Lower lobe of right lung (tissue), 2 donors: ENCODE measurements around the gene RASA3. TPM values are rescaled to one million over a fixed set of nuclear protein-coding genes. Genes with fewer than 3 reads are reported as not detected.
"Not testable (repeated sequence)": the region's sequence is repeated elsewhere in the genome, so short reads cannot be mapped to it uniquely, and the experiment has no call there.

ENCODE experiments used
- ATAC-seq, 2 donors: fragments of 200-7000 bp; cut with Tn5 transposase; one replicate each; pipeline ENCODE4 v1.9.1; 2020 to 2022; ENCODE audit warnings: mild to moderate bottlenecking in 2 of 2, moderate library complexity in 2 of 2
- DNase-seq: peaks from one replicate; pipeline ENCODE4 v3.0.0-alpha.2; 2020
- H3K27ac ChIP-seq: fragments of 200-600 bp; one replicate; pipeline ENCODE4 v1.8.0; 2022
- H3K27me3 ChIP-seq: fragments of 200-600 bp; one replicate; pipeline ENCODE4 v1.8.0; 2022; ENCODE audit warnings: low read depth
- H3K36me3 ChIP-seq: fragments of 200-600 bp; one replicate; pipeline ENCODE4 v1.8.0; 2022; ENCODE audit warnings: mild to moderate bottlenecking
- H3K4me1 ChIP-seq: fragments of 200-600 bp; one replicate; pipeline ENCODE4 v1.8.0; 2022
- H3K4me3 ChIP-seq: fragments of 200-600 bp; one replicate; pipeline ENCODE4 v1.8.0; 2022; ENCODE audit warnings: mild to moderate bottlenecking
- H3K9me3 ChIP-seq: fragments of 200-600 bp; one replicate; pipeline ENCODE4 v1.8.0; 2022
- intact Hi-C: fragments of 100-400 bp; cut with DNase I; formaldehyde crosslinking; loops from one replicate; pipeline ENCODE4 v1.11.0; 2022
- long read RNA-seq: library from polyadenylated mRNA; unstranded; transcript quantifications from one replicate; pipeline ENCODE4 v2.0.0, GENCODE V29; 2021
- total RNA-seq: library from RNA; stranded (reverse); fragmentation: NEBNext Ultra II Directional; extraction: Animal tissue kit (Norgen Biotek cat#: 25700); gene quantifications from one replicate; pipeline ENCODE4 v1.2.1, GENCODE V29; 2021
- TF ChIP-seq, protein P1 (sequence below): fragments of 200-600 bp; IDR thresholded peaks from one replicate; pipeline ENCODE4 v1.8.0; 2022; ENCODE audit warnings: antibody characterized with exemption, mild to moderate bottlenecking
- donor health status: DM: no; HTN: yes; CAD: no; lungs with severe emphysema.

Gene RASA3, protein sequence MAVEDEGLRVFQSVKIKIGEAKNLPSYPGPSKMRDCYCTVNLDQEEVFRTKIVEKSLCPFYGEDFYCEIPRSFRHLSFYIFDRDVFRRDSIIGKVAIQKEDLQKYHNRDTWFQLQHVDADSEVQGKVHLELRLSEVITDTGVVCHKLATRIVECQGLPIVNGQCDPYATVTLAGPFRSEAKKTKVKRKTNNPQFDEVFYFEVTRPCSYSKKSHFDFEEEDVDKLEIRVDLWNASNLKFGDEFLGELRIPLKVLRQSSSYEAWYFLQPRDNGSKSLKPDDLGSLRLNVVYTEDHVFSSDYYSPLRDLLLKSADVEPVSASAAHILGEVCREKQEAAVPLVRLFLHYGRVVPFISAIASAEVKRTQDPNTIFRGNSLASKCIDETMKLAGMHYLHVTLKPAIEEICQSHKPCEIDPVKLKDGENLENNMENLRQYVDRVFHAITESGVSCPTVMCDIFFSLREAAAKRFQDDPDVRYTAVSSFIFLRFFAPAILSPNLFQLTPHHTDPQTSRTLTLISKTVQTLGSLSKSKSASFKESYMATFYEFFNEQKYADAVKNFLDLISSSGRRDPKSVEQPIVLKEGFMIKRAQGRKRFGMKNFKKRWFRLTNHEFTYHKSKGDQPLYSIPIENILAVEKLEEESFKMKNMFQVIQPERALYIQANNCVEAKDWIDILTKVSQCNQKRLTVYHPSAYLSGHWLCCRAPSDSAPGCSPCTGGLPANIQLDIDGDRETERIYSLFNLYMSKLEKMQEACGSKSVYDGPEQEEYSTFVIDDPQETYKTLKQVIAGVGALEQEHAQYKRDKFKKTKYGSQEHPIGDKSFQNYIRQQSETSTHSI
- 19.1 TPM for total RNA-seq
- long read RNA-seq, full-length matches to known transcripts = 22 of 34 reads
- long read RNA-seq, partial matches to known transcripts = 5 of 34 reads
- long read RNA-seq, other reads (novel, unspliced or antisense) = 7 of 34 reads

DNA sequence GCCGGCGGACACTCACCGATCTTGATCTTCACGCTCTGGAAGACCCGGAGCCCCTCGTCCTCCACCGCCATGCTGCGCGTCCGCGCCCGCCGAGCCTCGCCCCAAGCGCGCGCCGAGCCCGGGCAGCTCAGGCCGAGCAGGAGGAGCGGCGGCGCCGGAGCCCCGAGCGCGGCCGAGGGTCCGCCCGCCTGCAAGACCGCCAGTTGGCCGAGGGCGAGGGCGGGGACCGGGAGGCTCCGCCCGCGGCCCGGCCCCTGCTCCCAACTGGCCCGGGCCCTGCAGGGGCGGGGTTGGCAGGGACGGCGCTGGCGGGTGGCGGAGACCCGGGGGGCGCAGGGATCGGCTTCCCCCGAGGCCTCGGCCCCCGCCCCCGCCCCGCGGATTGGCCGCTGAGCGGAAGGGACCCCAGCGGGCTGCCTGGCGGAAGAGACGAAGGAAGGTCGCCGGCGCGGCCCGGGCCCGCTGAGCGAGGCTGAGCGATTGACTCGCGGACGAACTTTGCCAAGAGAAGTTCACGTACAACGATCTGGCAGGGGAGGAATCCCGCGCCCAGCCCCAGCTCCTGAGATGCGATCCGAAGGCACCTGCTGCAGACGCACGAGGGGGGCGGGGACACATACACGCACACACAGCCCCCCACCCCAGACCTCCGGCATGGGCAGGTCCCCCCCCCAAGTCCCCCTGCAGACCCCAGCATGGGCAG, at the start of gene RASA3:
Gene RASA3, minus strand, starts transcription at position 205 of the 703 bp plus-strand sequence. Its CDS starts 134 bp downstream, at position 71.
- Histone ChIP-seq H3K36me3 (no peaks in the 10 kb centered on the region), H3K4me1 (peaks cover 49% of the 10 kb centered on the region), H3K27me3 (no peaks in the 10 kb centered on the region), H3K27ac (peak within 1 kb of the TSS; percentile 86), H3K4me3 (peak within 1 kb of the TSS; percentile 82), H3K9me3 (no peaks in the 10 kb centered on the region)
- intact Hi-C loops = no loop called here
- ATAC-seq (peak; percentile 87 to 92), DNase-seq (peak; percentile 80)
- TF ChIP-seq, protein P1, sequence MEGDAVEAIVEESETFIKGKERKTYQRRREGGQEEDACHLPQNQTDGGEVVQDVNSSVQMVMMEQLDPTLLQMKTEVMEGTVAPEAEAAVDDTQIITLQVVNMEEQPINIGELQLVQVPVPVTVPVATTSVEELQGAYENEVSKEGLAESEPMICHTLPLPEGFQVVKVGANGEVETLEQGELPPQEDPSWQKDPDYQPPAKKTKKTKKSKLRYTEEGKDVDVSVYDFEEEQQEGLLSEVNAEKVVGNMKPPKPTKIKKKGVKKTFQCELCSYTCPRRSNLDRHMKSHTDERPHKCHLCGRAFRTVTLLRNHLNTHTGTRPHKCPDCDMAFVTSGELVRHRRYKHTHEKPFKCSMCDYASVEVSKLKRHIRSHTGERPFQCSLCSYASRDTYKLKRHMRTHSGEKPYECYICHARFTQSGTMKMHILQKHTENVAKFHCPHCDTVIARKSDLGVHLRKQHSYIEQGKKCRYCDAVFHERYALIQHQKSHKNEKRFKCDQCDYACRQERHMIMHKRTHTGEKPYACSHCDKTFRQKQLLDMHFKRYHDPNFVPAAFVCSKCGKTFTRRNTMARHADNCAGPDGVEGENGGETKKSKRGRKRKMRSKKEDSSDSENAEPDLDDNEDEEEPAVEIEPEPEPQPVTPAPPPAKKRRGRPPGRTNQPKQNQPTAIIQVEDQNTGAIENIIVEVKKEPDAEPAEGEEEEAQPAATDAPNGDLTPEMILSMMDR = no peak

DNA sequence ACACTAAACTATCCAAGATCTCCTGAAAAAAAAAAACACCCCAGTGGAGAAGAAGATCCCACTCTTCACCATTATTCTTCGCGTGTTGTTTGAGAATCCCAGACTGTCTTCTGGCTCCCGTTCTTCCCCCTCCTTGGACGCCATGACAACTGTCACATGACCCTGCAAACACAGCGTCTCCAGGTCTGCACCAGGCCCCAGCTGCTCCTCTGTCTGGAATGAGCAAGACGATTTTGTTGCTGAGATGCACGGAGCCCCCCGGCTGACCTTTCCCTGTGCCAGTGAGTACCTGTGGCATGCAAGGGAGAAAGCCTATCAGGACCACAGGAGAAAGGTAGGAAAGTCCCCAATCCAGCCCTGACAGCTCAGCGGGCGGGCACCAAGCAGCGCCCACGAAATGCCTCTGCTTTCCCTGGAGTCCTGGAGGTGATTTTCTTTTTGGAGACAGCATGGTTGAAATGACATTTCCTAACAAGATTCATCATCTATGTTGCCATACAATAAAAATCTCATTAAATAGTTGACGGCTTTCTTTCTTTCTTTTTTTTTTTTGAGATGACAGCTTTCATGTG, 46.8 kb upstream of the RASA3 start, which contains the start of gene CFAP97D2:
Gene CFAP97D2, plus strand, starts transcription at position 171 of the 572 bp plus-strand sequence. Its CDS starts 74 bp downstream, at position 245.
- no peaks in the 10 kb centered on the region for H3K27me3 ChIP-seq
- H3K9me3 ChIP-seq = no peaks in the 10 kb centered on the region
- no peaks in the 10 kb centered on the region for H3K36me3 ChIP-seq
- intact Hi-C loops = no loop called here
- H3K4me3 ChIP-seq = no peak within 1 kb of the TSS
- no peak within 1 kb of the TSS for H3K27ac ChIP-seq
- DNase-seq (no peak), ATAC-seq (no peak)
- no peaks in the 10 kb centered on the region for H3K4me1 ChIP-seq
- TF ChIP-seq, protein P1 = no peak

DNA sequence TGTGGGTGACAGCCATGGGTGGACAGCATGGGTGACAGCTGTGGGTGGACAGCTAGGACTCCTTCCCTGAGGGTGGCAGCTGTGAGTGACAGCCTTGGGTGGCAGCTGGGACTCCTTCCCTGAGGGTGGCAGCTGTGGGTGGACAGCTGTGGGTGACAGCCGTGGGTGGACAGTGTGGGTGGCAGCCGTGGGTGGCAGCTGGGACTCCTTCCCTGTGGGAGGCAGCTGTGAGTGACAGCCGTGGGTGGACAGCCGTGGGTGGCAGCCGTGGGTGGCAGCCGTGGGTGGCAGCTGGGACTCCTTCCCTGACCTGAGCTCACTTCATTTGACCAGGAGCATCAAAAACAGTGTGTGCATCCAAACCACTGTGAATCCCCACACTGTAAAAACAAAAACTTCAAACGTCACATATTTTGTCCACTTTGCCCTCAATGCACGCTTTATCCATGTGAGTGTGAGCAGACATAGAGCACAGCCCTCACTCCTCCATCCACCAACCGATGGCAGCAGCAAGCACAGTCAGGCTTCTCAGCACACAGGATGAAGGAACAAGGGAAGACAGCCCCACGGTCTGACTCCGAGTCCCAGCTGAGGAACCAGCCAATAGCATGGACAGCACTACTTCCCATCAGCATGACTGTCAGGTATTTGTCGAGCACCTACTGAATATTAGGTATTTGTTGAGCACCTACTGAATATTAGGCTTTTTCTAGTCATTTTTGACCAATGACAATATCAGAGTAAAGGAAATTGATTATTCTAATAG, 45.0 kb upstream of the RASA3 start:
- Histone ChIP-seq H3K4me3 (no peak overlapping the region), H3K4me1 (no peaks in the 10 kb centered on the region), H3K27ac (no peak overlapping the region), H3K27me3 (no peaks in the 10 kb centered on the region), H3K9me3 (peaks cover 9% of the 10 kb centered on the region), H3K36me3 (no peaks in the 10 kb centered on the region)
- TF ChIP-seq, protein P1 = no peak
- DNase-seq (no peak), ATAC-seq (no peak)
- intact Hi-C loops = no loop called here

DNA sequence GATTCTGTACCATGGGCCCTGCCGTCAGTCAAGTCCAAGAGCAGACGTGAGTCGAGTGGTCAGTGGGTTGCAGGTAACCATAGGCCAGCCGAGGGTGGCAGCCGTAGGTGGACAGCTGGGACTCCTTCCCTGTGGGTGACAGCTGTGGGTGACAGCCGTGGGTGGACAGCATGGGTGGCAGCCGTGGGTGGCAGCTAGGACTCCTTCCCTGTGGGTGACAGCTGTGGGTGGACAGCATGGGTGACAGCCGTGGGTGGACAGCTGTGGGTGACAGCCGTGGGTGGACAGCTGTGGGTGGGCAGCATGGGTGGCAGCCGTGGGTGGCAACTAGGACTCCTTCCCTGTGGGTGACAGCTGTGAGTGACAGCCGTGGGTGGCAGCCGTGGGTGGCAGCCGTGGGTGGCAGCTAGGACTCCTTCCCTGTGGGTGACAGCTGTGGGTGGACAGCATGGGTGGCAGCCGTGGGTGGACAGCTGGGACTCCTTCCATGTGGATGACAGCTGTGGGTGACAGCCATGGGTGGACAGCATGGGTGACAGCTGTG, 44.0 kb upstream of the RASA3 start:
- DNase-seq, H3K36me3 ChIP-seq, H3K4me3 ChIP-seq, H3K27ac ChIP-seq, H3K4me1 ChIP-seq, intact Hi-C loops, H3K9me3 ChIP-seq, ATAC-seq, H3K27me3 ChIP-seq: not testable (repeated sequence)

DNA sequence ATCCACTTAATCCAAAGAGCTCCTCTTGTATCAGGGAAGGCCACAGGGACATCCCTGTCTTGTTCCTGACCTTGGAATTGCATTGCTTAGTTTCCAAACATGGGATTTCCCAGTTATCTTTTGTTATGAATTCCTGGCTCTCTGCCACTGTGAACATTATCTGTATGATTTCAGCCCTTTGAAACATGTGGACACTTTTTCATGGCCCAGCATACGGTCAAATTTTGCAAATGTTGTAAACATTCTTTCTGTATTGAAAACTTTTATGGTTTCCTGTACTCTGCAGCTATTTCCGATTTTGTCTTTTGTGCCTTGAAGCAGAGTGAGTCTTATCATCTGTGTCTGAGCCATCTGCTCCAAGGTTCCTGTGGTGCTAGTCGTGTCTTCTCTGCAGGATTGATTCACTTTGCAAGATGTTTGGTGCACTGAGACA, 42.1 kb upstream of the RASA3 start:
- intact Hi-C loops = no loop called here
- Histone ChIP-seq H3K36me3 (no peaks in the 10 kb centered on the region), H3K9me3 (peaks cover 9% of the 10 kb centered on the region), H3K27ac (no peak overlapping the region), H3K4me3 (no peak overlapping the region), H3K27me3 (no peaks in the 10 kb centered on the region), H3K4me1 (no peaks in the 10 kb centered on the region)
- no peak for DNase-seq
- ATAC-seq = no peak
- TF ChIP-seq, protein P1 = no peak
